Lung (tissue), 12 donors: ENCODE results near the gene BMP4. TPM values are rescaled to one million over a fixed set of nuclear protein-coding genes. Genes with fewer than 3 reads are reported as not detected.
A peak's percentile ranks its signal among the peaks of the same experiment; 100 is the strongest.

ENCODE experiments used
- ATAC-seq: fragments of 200-7000 bp; cut with Tn5 transposase; one replicate; pipeline ENCODE4 v1.9.1; 2020; ENCODE audit warnings: moderate number of reproducible peaks; ENCODE audit not compliant: insufficient read depth, low FRiP score
- DNase-seq, 3 donors: peaks; one replicate each; pipeline ENCODE4 v3.0.0-alpha.2; 2013 to 2017
- H3K27ac ChIP-seq, 2 donors: one replicate each; pipeline ENCODE4 v1.5.1; 2013; ENCODE audit warnings: mild to moderate bottlenecking in 2 of 2, moderate library complexity in 2 of 2, control low read depth in 1 of 2, inconsistent platforms in 1 of 2, low read depth in 1 of 2, low read length in 1 of 2
- H3K27me3 ChIP-seq, 3 donors: one replicate each; pipeline ENCODE4 v1.5.1; 2013; ENCODE audit warnings: low read length in 2 of 3; ENCODE audit not compliant: control insufficient read depth in 3 of 3, insufficient read depth in 3 of 3
- H3K36me3 ChIP-seq, 4 donors: one replicate each; pipeline ENCODE4 v1.5.1; 2013; ENCODE audit warnings: low read length in 4 of 4, mild to moderate bottlenecking in 1 of 4, moderate library complexity in 1 of 4; ENCODE audit not compliant: control insufficient read depth in 4 of 4, insufficient read depth in 4 of 4
- H3K4me1 ChIP-seq, 5 donors: one replicate each; pipeline ENCODE4 v1.5.1; 2013; ENCODE audit warnings: low read length in 5 of 5, mild to moderate bottlenecking in 2 of 5, moderate library complexity in 1 of 5; ENCODE audit not compliant: control insufficient read depth in 5 of 5, insufficient read depth in 5 of 5
- H3K4me3 ChIP-seq: one replicate; pipeline ENCODE4 v1.5.1; 2013; ENCODE audit warnings: mild to moderate bottlenecking, control low read depth, moderate library complexity
- H3K9ac ChIP-seq, 2 donors: one replicate each; pipeline ENCODE4 v1.5.1; 2013; ENCODE audit warnings: low read length in 2 of 2, control low read depth in 1 of 2; ENCODE audit not compliant: insufficient read depth in 1 of 2
- H3K9me3 ChIP-seq, 4 donors: one replicate each; pipeline ENCODE4 v1.5.1; 2013; ENCODE audit warnings: low read length in 3 of 4, mild to moderate bottlenecking in 1 of 4, moderate library complexity in 1 of 4; ENCODE audit not compliant: control insufficient read depth in 4 of 4, insufficient read depth in 3 of 4
- WGBS, 2 donors: extraction: QIAGEN DNeasy Blood & Tissue Kit; methylation state at CpG; one replicate each; pipeline ENCODE4 v1.1.7; 2013; 5-methylcytosine and 5-hydroxymethylcytosine counted together
- polyA plus RNA-seq, 2 donors: library from polyadenylated mRNA; stranded (reverse); fragments of 200-250 nt; gene quantifications; one replicate each; pipeline ENCODE4 v1.2.1, GENCODE V29; 2013
- total RNA-seq, 2 donors: library from RNA; depleted of rRNA in 1 of 2; stranded (reverse); fragments of >200 nt in 1 of 2; gene quantifications; one replicate each; pipeline ENCODE4 v1.2.1, GENCODE V29; 2014 to 2021
- TF ChIP-seq, protein P1 (sequence below): IDR thresholded peaks from 2 replicates; pipeline ENCODE4 v1.5.1; 2012; ENCODE audit warnings: mild to moderate bottlenecking; ENCODE audit errors: control extremely low read depth, extremely low read depth
- donor health status: control.
- donor health status: control.
- donor health status: Bipolar disorder and iron deficiency.
- donor health status: healthy.
- donor health status: DM: yes; HTN: yes; CAD: no.

BMP4 gene
- total and polyA plus RNA-seq, 4 donors = 7.1 to 39.0 (median 11.9) TPM

DNA sequence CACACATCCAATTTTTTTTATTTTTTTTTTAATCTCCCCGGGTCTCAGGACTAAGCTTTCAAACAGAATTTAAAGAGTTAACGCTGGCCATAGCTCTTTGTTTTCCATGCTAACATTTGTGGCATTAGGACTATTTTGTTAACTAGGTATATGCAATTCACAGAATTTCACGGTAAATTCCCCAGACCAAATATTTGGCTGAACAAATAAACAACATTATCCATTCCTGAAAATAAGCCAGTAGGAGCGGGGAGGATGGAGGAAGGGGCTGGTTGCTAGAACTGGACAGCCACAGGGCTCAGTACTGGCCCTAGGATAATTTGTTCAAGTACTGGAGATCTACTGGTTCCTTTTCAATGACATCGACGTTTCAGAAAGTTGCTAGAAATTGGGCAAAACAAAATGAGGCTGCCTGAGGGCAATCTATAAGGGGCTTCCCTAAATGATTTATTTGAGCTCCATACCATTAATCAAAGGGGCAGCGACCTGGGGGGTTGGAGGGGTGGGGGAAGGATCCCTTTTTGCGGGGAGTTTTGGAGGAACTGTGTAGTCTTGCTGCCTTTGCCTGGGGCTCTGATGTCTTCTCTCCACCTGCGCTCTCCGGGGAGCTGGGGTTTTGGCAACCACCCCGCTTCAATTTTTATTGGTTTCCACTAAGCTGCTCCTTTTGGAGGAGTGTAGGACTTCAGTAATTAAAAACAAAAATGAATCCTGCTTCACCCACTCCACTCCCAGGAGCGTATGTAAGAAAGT, 9.0 kb downstream of the BMP4 start:
- Histone ChIP-seq H3K27ac (no peak overlapping the region), H3K9me3 (no peaks in the 10 kb centered on the region), H3K36me3 (peaks cover 0 to 38% (median 13%) of the 10 kb centered on the region in 4 donors), H3K4me1 (peaks cover 0 to 30% (median 6%) of the 10 kb centered on the region in 5 donors), H3K4me3 (no peak overlapping the region), H3K27me3 (no peaks in the 10 kb centered on the region), H3K9ac (no peak overlapping the region)
- TF ChIP-seq, protein P1, sequence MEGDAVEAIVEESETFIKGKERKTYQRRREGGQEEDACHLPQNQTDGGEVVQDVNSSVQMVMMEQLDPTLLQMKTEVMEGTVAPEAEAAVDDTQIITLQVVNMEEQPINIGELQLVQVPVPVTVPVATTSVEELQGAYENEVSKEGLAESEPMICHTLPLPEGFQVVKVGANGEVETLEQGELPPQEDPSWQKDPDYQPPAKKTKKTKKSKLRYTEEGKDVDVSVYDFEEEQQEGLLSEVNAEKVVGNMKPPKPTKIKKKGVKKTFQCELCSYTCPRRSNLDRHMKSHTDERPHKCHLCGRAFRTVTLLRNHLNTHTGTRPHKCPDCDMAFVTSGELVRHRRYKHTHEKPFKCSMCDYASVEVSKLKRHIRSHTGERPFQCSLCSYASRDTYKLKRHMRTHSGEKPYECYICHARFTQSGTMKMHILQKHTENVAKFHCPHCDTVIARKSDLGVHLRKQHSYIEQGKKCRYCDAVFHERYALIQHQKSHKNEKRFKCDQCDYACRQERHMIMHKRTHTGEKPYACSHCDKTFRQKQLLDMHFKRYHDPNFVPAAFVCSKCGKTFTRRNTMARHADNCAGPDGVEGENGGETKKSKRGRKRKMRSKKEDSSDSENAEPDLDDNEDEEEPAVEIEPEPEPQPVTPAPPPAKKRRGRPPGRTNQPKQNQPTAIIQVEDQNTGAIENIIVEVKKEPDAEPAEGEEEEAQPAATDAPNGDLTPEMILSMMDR = no peak
- DNase-seq = no peak
- ATAC-seq = no peak
- WGBS, 2 donors = 42 to 55% methylated on average over 12 of the region's 12 CpGs

DNA sequence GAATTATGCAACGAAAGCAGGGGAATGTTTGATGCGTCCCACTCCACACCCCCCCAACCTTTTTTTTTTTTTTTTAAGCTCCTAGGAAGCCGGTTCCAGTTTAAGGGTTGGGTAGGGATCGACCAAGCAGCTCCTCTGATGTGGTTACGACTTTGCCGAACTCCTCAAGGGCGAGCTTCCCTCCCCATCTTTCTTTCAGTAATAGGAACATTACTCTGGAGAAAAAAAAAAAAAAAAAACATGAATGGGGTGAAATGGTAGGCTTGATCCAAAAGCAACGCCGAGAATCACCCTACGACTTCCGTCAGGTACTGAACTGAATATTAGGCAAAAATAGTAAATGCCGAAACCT, 9.6 kb downstream of the BMP4 start:
- H3K27ac ChIP-seq = no peak overlapping the region
- ATAC-seq (no peak), DNase-seq (no peak)
- H3K36me3 ChIP-seq = peaks cover 0 to 34% (median 13%) of the 10 kb centered on the region in 4 donors
- TF ChIP-seq, protein P1 = no peak
- no peak overlapping the region for H3K9ac ChIP-seq
- peaks cover 0 to 26% (median 6%) of the 10 kb centered on the region in 5 donors for H3K4me1 ChIP-seq
- H3K4me3 ChIP-seq = peak overlapping the region; percentile 32
- 29 to 45% methylated on average over 12 of the region's 12 CpGs for WGBS, 2 donors
- H3K9me3 ChIP-seq = no peaks in the 10 kb centered on the region
- no peaks in the 10 kb centered on the region for H3K27me3 ChIP-seq

DNA sequence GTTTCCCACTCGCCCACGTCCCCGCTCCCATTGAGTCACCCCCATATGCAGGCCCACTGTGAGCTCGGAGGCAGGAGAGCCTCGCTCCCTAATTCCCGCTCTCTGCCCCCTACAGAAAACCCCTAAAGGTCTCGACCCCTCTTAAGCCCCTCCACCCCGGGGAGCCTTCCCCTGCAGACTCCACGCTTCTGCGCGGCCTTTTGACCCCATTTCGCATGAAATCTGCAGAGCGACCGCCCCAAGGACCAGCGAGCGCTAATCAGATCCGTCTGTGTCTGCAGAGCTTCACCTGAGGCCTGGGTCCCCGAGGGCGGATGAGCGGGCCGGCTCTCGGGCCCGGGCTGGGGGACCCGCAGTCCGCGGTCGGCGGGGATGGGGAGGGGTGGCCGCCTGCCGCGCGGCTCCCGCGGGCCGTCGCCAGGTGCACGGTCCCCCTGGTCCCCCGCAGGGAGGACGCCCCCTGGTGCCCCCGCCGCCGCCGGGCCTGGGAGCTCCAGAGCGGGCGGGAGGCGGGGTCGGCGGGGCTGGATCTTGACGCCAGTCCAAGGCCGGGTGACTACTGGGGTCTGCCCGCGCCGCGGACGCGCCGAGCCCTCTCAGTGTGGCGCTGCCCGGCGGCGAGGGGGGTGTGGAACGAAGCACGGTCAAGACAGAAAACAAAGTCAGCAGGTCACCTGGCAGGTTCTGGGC, 10.1 kb downstream of the BMP4 start:
- WGBS, 2 donors = 24 to 40% methylated on average over 43 to 63 of the region's 63 CpGs
- Histone ChIP-seq H3K27me3 (no peaks in the 10 kb centered on the region), H3K9ac (no peak overlapping the region), H3K27ac (no peak overlapping the region), H3K4me3 (peak overlapping the region; percentile 32), H3K4me1 (peaks cover 0 to 21% (median 6%) of the 10 kb centered on the region in 5 donors), H3K36me3 (peaks cover 0 to 29% (median 11%) of the 10 kb centered on the region in 4 donors), H3K9me3 (no peaks in the 10 kb centered on the region)
- DNase-seq = peak in 2 of 3 donors; percentile 33 to 46
- TF ChIP-seq, protein P1 = no peak
- ATAC-seq = peak; percentile 36
